HG02678 (cell line): ENCODE measurements around the gene ANKAR.
"Not testable (repeated sequence)": the region's sequence is repeated elsewhere in the genome, so short reads cannot be mapped to it uniquely, and the experiment has no call there.

Experiments used
- ATAC-seq: cut with Tn5 transposase; IDR thresholded peaks from one replicate; pipeline ENCODE4 v1.9.1; 2021; ENCODE audit warnings: mild to moderate bottlenecking, moderate library complexity; ENCODE audit not compliant: unreplicated experiment

The ANKAR gene, protein sequence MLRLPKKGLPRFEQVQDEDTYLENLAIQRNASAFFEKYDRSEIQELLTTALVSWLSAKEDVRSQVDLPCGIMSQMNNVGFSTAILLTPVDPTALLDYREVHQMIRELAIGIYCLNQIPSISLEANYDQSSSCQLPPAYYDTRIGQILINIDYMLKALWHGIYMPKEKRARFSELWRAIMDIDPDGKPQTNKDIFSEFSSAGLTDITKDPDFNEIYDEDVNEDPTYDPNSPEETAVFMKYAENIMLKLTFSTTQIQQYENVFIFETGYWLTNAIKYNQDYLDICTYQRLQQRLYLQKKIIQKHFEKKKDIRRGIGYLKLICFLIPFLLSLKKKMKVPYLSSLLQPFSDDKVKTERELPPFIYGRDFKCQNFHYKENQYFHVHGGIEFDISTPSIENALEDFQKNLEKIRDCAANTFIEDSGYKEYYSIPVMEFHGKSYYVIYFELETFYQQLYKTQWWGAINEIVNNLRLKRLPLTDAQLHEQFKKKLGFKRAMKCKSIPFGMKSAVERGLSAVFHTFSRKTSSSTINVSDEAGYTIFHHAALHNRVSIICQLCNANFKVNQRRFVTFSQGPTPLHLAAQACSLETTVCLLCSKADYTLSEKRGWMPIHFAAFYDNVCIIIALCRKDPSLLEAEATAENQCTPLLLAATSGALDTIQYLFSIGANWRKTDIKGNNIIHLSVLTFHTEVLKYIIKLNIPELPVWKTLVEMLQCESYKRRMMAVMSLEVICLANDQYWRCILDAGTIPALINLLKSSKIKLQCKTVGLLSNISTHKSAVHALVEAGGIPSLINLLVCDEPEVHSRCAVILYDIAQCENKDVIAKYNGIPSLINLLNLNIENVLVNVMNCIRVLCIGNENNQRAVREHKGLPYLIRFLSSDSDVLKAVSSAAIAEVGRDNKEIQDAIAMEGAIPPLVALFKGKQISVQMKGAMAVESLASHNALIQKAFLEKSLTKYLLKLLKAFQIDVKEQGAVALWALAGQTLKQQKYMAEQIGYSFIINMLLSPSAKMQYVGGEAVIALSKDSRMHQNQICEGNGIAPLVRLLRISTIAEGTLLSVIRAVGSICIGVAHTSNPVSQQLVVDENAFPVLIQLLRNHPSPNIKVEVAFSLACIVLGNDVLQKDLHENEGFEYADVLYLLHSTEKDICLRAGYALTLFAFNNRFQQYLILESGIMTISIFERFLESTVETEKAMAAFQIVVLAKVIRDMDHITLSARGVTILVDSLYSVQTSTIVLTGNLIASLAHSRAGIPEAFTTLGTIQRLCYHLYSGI (N-terminal part only)

DNA sequence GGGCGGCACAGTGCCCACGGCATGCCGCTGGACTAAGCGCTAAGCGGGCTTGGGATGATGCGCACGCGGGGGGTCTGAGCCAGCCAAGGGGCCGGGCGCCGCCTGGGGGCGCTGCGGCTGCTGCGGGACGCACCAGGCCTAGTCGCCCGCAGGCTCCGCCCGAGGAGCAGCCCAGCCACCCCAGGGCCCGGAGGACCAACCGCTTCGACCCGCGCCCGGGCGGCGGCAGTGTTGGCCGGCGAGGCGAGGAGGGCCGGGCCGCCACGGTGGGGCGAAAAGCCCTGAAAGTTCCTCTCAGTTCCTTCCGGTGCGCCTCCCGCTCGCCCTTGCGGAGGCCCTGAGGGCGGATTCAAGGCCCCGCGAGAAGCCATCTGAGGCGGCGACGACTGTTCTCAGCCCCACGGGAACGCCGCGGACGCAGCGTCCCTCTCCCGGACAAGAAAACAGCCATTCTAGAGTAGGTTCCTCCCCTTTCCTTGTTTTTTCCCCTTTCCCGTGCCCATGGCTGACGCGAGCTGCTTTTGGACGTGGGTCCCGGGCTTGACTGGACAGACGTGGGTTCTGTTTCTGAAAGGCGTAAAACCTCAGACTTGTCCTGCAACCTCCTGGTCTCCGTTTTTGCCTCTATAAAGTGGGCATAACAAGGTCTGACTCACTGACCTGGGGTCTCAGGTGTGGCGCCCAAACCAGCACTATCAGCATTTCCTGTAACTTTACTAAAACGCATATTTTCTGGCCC, at the start of gene ANKAR:
ANKAR (plus strand) TSS at position 297 of the 739 bp plus-strand sequence. CDS start 1,821 bp downstream, outside the sequence.
- peak; percentile 97 for ATAC-seq

DNA sequence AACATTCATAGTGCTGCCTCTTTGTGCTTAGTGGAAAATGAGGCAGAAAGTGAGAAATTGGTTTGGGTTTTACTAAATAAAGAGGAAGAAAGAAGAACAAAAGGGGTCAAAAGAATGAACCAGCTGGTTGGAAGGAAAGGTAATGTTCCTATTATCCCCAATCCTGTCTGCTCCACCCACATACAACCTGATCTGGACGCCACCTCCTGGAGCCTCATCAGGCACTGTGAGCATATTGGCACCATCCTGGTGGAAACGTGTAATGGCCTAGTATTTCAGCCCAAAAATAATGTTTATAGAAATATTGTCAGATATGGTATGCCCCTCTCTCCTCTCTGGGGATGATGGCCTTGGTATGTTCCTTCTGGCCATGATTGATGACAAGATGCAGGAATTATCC, 48.8 kb upstream of the ANKAR start:
- no peak for ATAC-seq

DNA sequence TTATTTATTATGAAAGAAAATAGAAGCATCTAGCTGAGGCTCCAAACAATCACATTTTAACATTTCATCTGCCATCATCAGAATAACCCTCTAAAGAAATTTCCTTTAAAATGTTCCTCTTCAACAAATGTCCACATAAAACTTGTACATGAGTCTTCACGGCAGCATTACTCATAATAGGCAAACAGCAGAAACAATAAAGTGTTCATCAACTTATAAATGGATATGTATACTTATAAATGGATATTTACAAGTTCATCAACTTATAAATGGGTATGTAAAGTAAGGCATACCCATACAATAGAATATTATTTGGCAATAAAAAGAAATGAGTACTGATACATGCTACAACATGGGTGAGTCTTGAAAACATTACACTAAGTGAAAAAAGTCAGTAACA, 46.7 kb upstream of the ANKAR start:
- no peak for ATAC-seq

DNA sequence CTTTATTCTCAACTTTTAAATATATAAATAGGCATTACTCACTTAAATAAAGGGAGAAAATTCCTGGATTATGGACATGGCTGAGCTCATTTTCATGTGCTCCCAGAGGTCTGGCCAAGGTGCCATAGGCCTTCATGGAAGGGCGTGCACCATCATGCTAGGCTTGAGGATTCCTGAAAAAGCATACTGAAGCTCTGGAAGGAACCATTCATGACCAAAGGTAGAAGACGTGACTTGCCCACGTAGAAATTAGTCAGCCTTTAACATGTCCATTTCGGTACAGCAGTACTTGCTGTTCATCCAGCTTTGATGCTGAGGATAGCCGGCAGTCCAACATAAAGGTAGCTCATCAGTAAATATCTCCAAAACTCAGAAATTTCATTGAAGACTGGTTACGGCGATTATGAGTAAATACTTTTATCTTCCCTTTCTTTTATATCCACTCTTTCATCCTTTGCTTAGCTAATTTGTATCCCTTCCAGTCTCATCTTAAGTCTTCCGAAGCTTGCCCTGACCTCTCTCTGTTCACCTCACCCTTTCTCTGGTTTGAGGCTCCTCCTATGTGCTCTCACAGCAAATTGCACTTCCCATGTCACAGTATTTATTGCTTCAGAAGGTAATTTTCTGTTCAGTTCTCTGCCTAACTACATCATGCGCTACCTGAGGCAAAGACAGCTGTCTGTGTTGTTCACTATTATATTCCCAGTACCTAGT, 45.5 kb upstream of the ANKAR start:
- no peak for ATAC-seq

DNA sequence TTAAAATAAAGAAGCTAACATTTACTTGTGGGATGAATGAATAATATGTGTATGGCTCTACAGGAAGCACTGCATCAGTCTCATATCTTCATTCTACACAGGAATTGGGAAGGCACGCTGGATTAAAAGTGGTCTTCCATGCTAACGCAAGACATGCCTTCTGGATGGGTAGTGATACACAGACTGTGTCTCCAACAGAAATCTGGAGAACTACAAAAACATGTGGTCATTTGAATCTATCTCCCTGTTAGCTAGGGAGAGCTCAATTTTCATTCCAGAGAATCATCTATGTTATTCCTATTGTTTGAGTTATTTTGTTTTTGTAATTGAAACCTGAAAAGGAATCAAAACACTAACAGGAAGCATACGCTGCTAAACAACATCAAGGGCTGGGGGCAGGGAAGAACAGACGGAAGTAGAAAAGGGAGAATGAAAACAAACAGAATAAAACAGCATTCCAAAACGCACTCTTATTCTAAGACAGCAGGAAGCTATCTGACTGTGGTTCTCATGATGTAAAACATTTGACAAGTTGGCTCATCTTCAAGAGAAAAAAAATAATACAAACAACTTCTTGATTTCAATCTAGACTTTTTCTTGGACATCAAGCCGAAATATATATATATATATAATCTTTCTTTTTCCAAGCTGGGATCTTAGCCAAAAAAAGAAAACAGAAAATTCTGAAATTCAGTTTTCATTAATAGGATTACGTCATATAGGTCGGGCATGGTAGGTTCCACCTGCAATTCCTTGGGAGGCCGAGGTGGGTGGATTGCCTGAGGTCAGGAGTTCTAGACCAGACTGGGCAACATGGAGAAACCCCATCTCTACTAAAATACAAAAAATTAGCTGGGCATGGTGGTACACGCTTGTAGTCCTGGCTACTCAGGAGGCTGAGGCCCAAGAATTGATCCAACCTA, 44.7 kb upstream of the ANKAR start:
- ATAC-seq = no peak

DNA sequence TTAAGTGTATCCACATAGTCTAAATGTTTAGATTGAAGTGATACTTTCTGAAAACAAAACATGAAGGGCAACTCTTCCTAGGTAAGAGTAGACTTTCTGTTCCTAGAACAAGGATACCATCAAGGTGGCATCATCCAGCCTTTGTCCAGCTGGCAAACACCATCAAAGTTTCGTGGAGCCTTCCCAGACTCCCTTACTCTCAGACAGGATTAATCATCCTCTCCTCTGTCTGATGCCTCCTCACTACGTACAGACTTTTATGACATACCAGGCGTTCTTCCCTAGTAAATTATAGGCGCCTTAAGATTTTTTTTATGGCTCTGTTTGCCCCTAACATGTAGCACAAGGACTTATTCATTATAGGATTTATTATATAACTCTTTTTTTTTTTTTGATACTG, 42.6 kb upstream of the ANKAR start:
- no peak for ATAC-seq

DNA sequence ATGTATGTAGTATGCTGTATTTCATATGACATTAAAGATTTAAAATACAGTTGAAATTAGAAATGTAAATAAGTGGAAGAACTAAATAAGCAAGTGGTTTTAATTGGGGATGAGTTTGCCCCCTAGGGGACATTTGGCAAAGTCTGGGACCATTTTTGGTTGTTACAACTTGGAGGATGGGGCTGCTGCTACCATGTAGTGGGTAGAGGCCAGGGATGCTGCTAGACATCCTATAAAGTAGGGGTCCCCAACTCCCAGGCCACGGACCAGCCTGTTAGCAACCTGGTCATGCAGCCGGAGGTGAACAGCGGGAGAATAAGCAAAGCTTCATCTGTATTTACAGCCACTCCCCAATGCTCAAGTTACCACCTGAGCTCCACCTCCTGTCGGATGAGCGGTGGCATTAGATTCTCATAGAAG, 41.1 kb upstream of the ANKAR start:
- ATAC-seq = no peak

DNA sequence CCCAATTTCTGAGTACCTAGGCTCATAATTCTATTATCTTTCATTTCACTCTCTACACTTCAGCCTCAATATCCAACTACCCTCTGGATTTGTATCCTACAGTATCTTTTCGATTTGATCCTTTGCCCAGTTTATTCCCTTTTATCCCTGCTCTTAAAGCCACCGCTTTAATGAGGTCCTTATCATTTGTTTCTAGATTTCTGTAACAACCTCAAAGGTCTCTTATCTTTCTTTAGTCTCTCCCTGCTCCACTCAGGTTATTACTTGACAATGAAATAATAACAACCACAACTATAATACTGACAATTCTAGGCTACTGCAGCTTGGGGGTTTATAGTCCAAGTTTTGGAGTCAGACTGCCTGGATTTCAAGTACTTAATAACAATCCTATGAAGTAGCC, 39.1 kb upstream of the ANKAR start:
- ATAC-seq = no peak

DNA sequence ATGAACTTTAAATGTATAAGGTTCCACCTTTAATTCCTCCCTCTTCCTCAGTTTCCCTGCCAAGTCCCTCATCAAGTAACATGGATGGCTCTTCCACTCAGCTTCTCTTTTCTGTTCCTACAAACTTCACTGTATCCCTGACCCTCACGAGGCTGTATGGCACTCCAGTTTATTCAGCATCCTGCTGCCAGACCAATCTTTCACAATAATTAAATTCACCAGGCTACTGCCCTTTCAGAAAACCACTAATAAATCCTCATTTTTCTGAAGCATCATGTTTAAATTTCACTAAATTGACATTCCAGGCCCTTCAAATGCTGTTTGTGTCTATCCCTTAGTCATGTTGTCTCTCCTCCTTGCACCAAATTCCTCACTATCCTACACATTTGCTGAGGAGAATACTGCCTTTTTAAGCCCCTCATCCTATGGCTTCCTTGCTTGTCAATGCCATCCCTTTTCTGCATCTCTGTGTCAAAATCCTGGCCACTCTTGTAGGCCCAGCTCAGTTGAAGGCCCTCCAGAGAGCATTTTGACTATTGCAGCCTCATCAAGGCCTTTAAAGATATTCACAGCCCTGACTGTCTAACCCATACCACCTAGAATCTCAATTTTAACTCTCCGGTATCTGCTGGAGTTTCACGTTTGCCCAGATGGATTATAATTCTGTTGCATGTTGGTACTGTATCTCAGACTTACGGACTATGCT, 36.0 kb upstream of the ANKAR start:
- ATAC-seq = no peak

DNA sequence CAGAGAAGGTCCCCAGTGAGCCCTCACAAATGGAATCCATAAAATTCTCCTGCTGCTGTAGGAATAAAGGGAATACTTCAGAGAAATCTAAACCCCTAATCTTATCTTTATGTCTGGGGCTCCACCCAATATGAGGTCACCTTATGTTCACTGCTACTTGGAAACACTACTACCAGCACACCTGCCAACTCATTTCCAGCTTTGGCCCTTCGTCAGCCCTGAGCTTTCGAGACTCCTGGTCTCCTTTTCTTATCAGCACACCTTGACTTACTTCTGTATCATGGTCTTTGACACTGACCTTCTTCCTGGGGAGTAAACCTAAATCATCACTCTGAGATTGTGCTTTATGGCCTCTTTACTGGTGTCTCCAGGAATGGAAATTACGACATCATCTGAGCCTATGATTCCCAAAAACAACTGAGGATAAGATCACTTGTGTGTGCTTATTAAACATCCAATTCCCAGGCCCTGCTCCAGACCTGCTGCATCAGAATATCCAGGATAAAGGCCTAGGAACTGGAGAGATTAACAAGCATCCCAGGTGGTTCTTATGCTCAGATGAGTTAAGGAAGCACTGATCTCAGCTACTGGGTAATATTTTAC, 35.4 kb upstream of the ANKAR start:
- no peak for ATAC-seq

DNA sequence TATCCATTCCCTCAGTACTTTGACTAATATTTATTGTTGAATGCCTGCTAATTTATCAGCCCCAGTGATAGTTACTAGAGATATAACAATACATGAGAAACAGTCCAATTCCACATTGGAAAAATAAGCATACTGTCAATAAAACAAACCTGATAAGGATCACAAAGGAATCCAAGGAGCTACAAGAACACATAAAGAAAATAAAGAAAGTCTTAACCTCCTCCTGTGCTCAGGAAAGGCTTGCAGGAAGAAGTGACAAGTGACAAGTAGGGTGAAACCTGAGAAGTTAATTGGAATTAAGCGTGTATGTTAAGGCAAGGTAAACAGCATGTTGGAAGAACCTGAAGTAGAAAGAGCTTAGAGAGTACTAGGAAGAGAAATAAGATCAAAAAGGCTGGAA, 33.5 kb upstream of the ANKAR start:
- no peak for ATAC-seq

DNA sequence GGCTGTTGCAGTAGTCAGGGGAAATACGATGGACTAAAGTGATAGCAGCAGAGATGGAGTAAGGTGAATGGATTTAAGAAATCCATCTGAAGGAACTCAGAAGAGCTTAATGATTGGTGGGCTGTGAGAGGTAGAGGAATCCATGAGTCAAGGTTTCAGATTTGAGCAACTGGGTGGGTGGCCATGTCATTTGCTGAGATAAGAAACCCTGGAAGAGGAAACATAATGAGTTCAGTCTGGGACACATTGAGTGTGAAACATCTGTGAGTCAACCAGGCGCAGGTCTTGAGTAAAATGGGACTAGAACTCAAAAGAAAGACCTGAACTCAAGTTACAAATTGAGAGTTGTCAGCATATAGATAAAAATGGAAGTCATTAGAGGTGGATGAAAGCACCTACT, 32.9 kb upstream of the ANKAR start:
- ATAC-seq = no peak

DNA sequence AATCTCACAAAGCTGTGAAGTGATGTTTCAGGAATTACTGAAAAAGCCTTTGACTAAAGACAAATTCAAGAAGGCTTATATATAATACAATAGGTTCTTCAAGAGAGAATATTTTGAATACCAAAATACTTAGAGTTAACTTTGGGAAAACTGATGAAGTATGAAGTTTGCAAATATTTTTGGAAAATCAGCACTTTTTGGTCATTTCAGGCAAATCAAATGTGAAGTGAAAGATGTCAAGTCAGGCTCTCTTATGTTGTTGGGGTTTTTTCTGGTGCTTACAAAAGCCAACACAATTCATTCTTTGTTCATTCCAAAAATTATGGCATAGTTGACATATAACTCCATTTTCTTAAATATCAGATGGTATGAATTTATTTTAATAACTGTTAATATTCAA, 27.9 kb upstream of the ANKAR start:
- ATAC-seq = no peak

DNA sequence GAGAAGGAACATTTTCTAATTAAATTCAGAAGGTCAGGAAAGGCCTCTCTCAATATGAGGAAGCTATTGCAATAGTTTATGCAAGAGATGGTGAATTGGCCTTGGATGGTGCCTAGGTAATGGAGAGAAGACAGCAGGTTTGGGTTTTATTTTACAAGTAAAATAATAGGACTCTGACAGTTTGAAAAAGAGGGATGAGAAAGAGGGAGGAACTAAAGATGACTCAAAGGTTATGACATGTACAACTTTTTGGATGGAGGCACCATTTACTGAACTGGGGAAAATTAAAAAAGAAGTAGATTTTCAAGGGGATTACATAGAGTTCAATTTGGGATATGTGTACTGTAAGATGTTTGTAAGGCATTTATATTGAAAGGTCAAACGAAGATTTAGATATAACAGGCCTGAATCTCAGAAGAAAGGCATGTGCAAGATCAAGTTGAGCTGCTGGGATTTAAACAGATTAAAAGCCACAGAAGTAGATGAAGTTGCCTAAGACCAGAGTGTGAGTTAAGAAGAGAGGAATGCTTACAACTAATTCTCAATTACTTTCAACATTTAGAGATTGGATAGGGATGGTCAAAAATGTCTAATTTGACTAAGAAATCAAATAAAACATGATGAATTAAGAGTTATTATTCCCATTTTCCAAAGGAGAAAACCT, 25.5 kb upstream of the ANKAR start:
- ATAC-seq = no peak

DNA sequence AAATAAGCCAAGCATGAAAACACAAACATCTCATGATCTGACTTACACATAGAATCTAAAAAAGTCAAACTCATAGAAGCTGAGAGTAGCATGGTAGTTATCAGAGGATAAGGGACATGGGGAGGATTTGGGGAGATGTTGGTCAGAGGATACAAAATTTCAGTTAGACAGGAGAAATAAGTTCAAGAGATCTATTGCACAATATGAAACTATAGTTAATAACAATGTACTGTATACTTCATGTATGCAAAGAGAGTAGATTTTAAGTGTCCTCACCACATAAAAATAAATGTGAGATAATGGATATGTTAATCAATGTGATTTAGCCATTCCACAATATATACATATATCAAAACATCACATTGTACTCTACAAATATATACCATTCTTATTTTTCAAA, 23.2 kb upstream of the ANKAR start:
- no peak for ATAC-seq

DNA sequence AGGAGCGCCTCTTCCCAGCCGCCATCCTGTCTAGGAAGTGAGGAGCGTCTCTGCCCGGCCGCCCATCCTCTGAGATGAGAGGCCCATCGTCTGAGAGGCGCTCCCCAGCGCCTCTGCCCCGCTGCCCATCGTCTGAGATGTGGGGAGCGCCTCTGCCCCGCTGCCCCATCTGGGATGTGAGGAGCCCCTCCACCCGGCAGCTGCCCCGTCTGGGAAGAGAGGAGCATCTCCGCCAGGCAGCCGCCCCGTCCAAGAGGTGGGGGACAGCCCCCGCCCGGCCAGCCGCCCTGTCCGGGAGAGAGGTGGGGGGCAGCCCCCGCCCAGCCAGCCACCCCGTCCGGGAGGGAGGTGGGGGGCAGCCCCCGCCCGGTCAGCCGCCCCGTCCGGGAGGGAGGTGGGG, 21.0 kb upstream of the ANKAR start:
- not testable (repeated sequence) for ATAC-seq

DNA sequence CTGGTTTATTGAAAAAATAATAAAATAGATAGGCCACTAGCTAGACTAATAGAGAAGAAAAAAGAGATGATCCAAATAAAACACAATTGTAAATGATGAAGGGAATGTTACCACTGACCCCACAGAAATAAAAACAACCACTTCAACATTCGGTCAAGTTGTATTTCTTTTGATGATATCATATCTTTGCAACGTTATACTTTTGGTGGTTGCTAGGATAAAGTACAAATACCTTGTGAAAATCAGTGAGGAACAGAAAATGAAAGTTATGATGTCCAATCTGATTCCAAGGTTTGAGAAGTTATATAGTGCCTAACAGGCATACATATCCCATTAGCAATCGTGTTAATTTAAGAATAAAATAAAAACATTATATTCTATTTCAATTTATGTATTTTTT, 19.8 kb upstream of the ANKAR start:
- ATAC-seq = no peak
